ENCODE data around the gene MB.

The MB gene

DNA sequence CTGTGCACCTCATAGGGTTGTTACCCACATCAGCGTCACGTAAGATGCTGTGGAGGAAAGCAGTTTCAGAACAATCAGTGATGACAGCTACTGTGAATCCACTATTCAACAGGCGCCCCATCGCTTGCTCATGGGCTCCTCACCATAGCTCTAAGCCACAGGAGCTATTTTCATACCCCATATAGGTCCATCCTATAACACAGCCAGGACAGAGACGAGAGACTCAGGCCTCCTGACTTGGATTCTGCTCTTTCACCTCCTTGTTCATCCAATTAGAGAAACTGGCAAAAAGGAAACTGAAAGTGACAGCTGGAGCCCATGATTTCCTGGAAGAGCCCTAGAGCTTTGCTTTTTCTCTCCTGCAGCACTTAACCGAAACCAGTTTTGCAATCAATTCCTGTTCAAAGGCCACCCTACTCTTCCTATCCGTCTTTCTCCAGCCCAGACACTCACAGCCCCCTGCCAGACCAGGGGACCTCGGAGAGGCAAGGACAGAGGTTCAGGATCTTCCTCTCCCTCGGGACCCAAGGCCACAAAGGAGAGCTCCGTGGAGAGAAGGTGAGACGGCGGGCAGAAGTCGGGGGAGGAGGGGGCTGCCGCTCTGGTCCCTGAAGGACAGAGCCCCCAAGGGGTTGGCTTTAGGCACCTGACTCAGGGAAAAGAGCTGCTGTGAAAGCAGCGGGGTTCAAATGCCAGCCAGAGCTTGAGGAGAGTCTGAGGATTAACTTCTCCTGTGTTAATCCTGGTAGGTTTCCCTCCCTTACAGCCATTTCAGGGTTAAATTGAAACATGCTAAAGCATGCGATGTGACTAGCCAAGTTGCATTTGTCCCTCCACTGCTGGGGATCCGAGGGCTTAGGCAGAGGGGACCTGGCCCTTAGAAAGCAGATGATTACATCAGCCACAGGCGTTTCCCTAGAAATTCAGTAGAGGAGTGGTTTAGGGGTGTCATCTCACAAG, 31.2 kb upstream of the MB start, which contains the start of gene APOL6:
Gene APOL6, plus strand, starts transcription at position 381 of the 960 bp plus-strand sequence. CDS start 7,980 bp downstream, outside the sequence.
- TF ChIP-seq, protein P1, sequence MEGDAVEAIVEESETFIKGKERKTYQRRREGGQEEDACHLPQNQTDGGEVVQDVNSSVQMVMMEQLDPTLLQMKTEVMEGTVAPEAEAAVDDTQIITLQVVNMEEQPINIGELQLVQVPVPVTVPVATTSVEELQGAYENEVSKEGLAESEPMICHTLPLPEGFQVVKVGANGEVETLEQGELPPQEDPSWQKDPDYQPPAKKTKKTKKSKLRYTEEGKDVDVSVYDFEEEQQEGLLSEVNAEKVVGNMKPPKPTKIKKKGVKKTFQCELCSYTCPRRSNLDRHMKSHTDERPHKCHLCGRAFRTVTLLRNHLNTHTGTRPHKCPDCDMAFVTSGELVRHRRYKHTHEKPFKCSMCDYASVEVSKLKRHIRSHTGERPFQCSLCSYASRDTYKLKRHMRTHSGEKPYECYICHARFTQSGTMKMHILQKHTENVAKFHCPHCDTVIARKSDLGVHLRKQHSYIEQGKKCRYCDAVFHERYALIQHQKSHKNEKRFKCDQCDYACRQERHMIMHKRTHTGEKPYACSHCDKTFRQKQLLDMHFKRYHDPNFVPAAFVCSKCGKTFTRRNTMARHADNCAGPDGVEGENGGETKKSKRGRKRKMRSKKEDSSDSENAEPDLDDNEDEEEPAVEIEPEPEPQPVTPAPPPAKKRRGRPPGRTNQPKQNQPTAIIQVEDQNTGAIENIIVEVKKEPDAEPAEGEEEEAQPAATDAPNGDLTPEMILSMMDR (IDR thresholded peaks at IDR 0.05; ENCODE audit: borderline replicate concordance, insufficient read depth, low read depth, low read length): no peak
- H3K4me3 ChIP-seq (ENCODE audit: low read depth, low read length): peak within 1 kb of the TSS; percentile 49

DNA sequence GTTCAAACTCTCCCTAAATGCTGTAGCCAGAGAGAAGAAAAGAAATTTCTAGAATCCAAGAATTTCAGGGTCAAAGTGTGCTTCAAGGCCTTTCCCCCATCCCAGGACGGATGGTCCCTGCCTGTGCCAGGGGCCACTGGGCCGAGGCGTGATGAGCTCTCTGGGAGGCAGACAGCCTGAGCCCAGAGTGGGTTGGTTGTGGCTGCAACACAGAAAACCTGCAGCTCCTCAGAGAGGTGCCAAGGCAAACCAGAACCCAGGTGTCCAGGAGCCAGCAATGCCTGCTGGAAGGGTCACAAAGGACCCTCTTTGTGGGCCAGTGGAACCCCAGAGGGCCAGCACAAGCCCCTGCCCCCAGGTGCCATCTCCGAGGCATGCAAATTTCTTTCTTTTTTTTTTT, 28.5 kb upstream of the MB start:
- TF ChIP-seq, protein P1 (IDR thresholded peaks at IDR 0.05; ENCODE audit: borderline replicate concordance, insufficient read depth, low read depth, low read length): no peak
- H3K4me3 ChIP-seq (ENCODE audit: low read depth, low read length): no peak overlapping the region

DNA sequence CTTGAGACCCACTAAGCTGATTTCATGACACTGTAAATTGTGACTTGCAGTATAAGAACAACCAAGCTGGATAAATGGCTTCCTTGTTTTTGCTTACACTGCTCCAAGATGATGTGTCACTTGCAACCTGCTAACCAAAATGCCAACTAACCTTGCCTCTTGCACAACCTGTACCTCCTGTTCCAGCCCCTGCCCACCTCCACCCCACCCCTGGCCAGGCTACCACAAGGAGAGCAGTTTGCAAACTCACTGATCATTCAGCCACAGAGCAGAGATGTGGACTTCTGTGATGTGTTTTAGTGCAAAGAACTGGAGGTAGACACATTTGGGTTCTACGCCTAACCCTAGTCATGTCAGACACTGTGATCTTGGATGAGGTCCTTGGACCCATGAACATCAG, 26.9 kb upstream of the MB start:
- TF ChIP-seq, protein P1 (IDR thresholded peaks at IDR 0.05; ENCODE audit: borderline replicate concordance, insufficient read depth, low read depth, low read length): no peak
- no peak overlapping the region for H3K4me3 ChIP-seq (ENCODE audit: low read depth, low read length)

DNA sequence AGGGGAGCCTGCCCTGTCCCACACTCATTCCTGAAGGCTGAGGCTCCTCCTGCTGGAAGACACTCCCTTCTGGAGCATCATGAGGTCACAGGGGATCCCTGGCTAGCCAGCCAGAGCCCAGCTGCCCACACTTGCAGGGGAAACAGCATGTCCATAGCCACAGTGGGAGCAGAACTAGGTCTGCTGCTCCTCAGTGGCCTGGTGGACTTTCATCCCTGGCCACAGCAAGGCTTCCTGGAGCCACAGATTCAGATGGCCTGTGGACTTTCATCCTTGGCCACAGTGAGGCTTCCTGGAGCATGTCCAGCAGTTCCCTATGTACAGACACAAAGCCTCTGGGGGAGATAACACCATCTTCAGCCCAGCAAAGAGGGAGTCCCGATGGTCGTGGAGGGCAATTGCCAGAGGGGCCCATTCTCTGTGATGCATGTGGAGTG, 25.2 kb upstream of the MB start:
- TF ChIP-seq, protein P1 (IDR thresholded peaks at IDR 0.05; ENCODE audit: borderline replicate concordance, insufficient read depth, low read depth, low read length): no peak
- H3K4me3 ChIP-seq (ENCODE audit: low read depth, low read length): no peak overlapping the region

DNA sequence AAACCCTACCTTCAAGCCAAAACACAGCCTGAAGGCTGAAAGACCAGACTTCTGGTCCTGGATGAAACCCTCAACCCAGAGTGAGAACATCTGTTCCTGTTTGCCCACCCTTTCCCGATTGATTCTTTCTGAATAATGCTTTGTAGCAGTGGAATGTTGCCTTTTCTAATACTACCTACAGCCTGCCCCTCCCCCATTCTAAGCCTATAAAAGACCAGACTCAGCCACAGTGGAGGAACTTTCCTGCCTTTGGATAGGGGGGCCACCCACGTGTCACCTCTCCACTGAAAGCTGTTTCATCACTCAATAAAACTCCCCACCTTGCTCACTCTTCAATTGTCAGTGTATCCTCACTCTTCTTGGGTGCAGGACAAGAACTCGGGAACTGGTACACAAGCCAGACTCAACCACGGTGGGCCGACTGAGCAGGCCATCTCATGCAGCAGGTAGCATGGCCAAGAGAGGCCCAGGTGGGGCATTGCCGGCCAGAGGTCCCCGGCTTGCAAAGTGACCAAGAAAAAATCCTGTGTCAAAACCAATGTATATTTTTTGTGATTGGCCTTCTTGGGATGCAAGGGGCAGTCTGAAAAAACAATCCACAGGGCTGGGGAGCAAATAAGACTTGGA, 24.5 kb upstream of the MB start:
- TF ChIP-seq, protein P1 (IDR thresholded peaks at IDR 0.05; ENCODE audit: borderline replicate concordance, insufficient read depth, low read depth, low read length): no peak
- no peak overlapping the region for H3K4me3 ChIP-seq (ENCODE audit: low read depth, low read length)

DNA sequence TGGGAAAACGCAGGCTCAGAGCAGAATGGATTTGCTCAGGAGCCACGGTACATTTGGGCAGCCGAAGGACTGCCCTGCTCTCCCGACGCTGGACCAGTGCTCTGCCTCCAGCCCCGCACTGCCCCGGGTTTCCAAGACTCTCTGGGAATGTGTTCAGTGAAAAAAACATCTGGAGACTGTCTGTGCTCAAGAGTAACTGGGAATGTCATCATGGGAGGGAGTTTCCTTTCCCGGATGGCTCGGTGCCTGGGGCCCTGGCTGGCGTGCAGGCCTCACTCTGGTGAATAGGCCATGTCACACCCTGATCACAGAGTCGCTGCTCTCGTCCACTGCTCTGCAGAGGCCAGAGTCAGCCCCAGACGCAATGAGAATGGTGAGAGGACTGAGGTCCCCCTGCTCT, 21.3 kb upstream of the MB start:
- TF ChIP-seq, protein P1 (IDR thresholded peaks at IDR 0.05; ENCODE audit: borderline replicate concordance, insufficient read depth, low read depth, low read length): no peak
- H3K4me3 ChIP-seq (ENCODE audit: low read depth, low read length): no peak overlapping the region
